Measurements from ENCODE around the gene MRAP2. TPM values are rescaled to one million over a fixed set of nuclear protein-coding genes. Genes with fewer than 3 reads are reported as not detected.

The MRAP2 gene
- total and polyA plus RNA-seq, 2 donors (not counting 3 experiments of a cell fraction or from before 2014, with no cell fraction given): 5.8 to 8.6 TPM

DNA sequence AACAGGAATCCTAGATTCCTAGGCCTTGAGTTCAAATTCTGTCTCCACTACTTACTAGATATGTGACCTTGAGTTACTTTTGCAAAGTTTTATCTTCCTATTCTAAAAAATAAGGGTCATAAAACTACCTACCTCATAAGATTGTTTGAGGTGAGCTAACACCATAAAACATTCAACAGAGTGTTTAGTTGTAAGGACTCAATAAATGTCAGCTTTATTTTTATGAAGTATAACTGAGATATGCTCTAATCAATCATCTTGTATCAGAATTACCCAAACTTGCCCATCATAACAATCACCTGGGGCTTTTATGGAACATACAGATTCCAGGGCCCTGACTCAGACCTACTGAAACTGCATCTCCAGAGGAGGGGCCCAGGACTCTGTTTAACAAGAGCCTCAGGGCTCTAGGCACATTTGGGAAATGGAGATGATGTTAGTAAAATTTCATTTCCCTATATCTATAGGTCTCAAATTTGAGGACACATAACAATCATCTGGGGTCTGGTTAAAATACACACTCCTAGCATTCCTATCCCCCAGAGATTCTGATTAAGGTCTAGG is 35.5 kb upstream of the MRAP2 start:
- Histone ChIP-seq H3K4me1 (ENCODE audit: control insufficient read depth, extremely low read depth, insufficient read depth, low read length) (no peaks in the 10 kb centered on the region), H3K79me2 (ENCODE audit: control insufficient read depth, insufficient read depth, low read length) (no peaks in the 10 kb centered on the region), H2AFZ (ENCODE audit: low read depth, low read length) (no peak overlapping the region), H3K9ac (replicated peaks; ENCODE audit: extremely low read depth, insufficient read depth, low read length) (no peak overlapping the region), H3K27ac (ENCODE audit: insufficient read depth, low read depth, low read length) (no peak overlapping the region), H3K9me3 (replicated peaks; ENCODE audit: control insufficient read depth, insufficient read depth, low read length) (no peaks in the 10 kb centered on the region), H3K36me3 (ENCODE audit: control insufficient read depth in 2 of 2, extremely low read depth in 1 of 2, insufficient read depth in 2 of 2, low read length in 2 of 2) (no peaks in the 10 kb centered on the region), H4K20me1 (replicated peaks; ENCODE audit: control insufficient read depth, extremely low read depth, insufficient read depth, low read length) (no peaks in the 10 kb centered on the region), H3K4me2 (ENCODE audit: insufficient read depth, low read length) (no peak overlapping the region), H3K27me3 (ENCODE audit: control insufficient read depth in 2 of 2, insufficient read depth in 2 of 2, low read length in 2 of 2) (peaks cover 0 to 2% of the 10 kb centered on the region in 2 experiments), H3K9me1 (replicated peaks; ENCODE audit: control insufficient read depth, extremely low read depth, insufficient read depth, low read length) (no peaks in the 10 kb centered on the region), H3K4me3 (replicated peaks in 1 of 3; ENCODE audit: insufficient read depth in 1 of 3, low read depth in 1 of 3, low read length in 3 of 3) (no peak overlapping the region)
- DNase-seq (ENCODE audit: low read depth, low spot score): no peak
- ChIA-PET POLR2A (no interaction called here), CTCF (no interaction called here)
- TF ChIP-seq, protein P1, sequence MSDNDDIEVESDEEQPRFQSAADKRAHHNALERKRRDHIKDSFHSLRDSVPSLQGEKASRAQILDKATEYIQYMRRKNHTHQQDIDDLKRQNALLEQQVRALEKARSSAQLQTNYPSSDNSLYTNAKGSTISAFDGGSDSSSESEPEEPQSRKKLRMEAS (IDR thresholded peaks at IDR 0.05; ENCODE audit: insufficient read depth, insufficient read length): no peak
- TF ChIP-seq EZH2 (IDR thresholded peaks at IDR 0.05; ENCODE audit: borderline replicate concordance, low read depth, low read length, severe bottlenecking) (no peak), JUN (IDR thresholded peaks at IDR 0.05; ENCODE audit: borderline replicate concordance, insufficient read depth, insufficient read length, low read depth) (no peak), MYC (IDR thresholded peaks at IDR 0.05; ENCODE audit: low read depth, low read length) (no peak), GATA2 (IDR thresholded peaks at IDR 0.05; ENCODE audit: insufficient read depth, insufficient read length, low read depth, low read length) (no peak), POLR2A (IDR thresholded peaks at IDR 0.05; ENCODE audit: low read depth, low read length) (no peak), FOS (IDR thresholded peaks at IDR 0.05; ENCODE audit: borderline replicate concordance, insufficient read depth, low read length) (no peak), POLR2AphosphoS5 (IDR thresholded peaks at IDR 0.05; ENCODE audit: insufficient read depth, low read depth, low read length) (no peak)
- TF ChIP-seq, protein P2, sequence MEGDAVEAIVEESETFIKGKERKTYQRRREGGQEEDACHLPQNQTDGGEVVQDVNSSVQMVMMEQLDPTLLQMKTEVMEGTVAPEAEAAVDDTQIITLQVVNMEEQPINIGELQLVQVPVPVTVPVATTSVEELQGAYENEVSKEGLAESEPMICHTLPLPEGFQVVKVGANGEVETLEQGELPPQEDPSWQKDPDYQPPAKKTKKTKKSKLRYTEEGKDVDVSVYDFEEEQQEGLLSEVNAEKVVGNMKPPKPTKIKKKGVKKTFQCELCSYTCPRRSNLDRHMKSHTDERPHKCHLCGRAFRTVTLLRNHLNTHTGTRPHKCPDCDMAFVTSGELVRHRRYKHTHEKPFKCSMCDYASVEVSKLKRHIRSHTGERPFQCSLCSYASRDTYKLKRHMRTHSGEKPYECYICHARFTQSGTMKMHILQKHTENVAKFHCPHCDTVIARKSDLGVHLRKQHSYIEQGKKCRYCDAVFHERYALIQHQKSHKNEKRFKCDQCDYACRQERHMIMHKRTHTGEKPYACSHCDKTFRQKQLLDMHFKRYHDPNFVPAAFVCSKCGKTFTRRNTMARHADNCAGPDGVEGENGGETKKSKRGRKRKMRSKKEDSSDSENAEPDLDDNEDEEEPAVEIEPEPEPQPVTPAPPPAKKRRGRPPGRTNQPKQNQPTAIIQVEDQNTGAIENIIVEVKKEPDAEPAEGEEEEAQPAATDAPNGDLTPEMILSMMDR (IDR thresholded peaks at IDR 0.05; ENCODE audit: extremely low read depth in 1 of 2, insufficient read depth in 1 of 2, low read depth in 1 of 2, low read length in 2 of 2): no peak
- no peak for FAIRE-seq
- intact Hi-C loops (cut with micrococcal nuclease) (no loop called here), dilution Hi-C loops (cut with MboI; ENCODE audit: extremely low pct_ligation_motif_present, low sequenced_read_pairs) (no loop called here)
- no TSS peak for BruUV-seq (replicated peaks)
